ENCODE results near the gene CAPZB.

Gene CAPZB

DNA sequence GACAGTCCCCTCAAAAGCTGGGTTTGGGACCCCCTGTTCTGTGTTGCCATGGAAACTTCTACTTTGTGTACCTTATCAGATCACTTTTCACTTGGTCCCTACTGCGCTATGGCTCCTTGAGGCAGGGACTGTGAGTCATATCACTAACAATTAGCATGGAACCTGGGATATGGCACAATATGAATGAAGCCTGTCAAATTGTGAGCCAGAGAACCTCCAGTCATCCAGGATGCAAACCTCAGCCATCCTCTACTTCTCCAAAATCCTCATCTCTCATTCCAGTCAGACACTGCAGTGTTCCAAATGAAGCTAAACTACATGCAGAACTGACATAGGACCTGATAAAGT, 11.2 kb upstream of the CAPZB start:
- H3K36me3 ChIP-seq (ENCODE audit: control insufficient read depth in 1 of 2, insufficient read depth in 2 of 2, low read length in 2 of 2): no peaks in the 10 kb centered on the region
- no peaks in the 10 kb centered on the region for H3K9me3 ChIP-seq (ENCODE audit: control insufficient read depth in 1 of 2, low read length in 2 of 2)
- peaks cover 0 to 11% of the 10 kb centered on the region in 2 donors for H3K4me1 ChIP-seq (ENCODE audit: control insufficient read depth in 1 of 2, insufficient read depth in 2 of 2, low read length in 2 of 2)
- peak overlapping the region; percentile 32 for H3K27ac ChIP-seq (ENCODE audit: low read length)
- no peak overlapping the region for H3K4me3 ChIP-seq (ENCODE audit: low read depth in 1 of 2, low read length in 2 of 2)
- no peaks in the 10 kb centered on the region for H3K27me3 ChIP-seq (ENCODE audit: low read depth, low read length)

GRCh38 chr1:19495799-19496526, 10.6 kb upstream of the CAPZB start:
- Histone ChIP-seq H3K27me3 (ENCODE audit: low read depth, low read length) (no peaks in the 10 kb centered on the region), H3K9me3 (ENCODE audit: control insufficient read depth in 1 of 2, low read length in 2 of 2) (no peaks in the 10 kb centered on the region), H3K4me1 (ENCODE audit: control insufficient read depth in 1 of 2, insufficient read depth in 2 of 2, low read length in 2 of 2) (peaks cover 0 to 11% of the 10 kb centered on the region in 2 donors), H3K36me3 (ENCODE audit: control insufficient read depth in 1 of 2, insufficient read depth in 2 of 2, low read length in 2 of 2) (no peaks in the 10 kb centered on the region), H3K4me3 (ENCODE audit: low read depth in 1 of 2, low read length in 2 of 2) (no peak overlapping the region), H3K27ac (ENCODE audit: low read length) (peak overlapping the region; percentile 32)

- no peak overlapping the region for H3K4me3 ChIP-seq (ENCODE audit: low read depth in 1 of 2, low read length in 2 of 2)
- no peaks in the 10 kb centered on the region for H3K36me3 ChIP-seq (ENCODE audit: control insufficient read depth in 1 of 2, insufficient read depth in 2 of 2, low read length in 2 of 2)
- peak overlapping the region; percentile 56 for H3K27ac ChIP-seq (ENCODE audit: low read length)
- H3K4me1 ChIP-seq (ENCODE audit: control insufficient read depth in 1 of 2, insufficient read depth in 2 of 2, low read length in 2 of 2): peaks cover 0 to 11% of the 10 kb centered on the region in 2 donors
- H3K27me3 ChIP-seq (ENCODE audit: low read depth, low read length): no peaks in the 10 kb centered on the region
- no peaks in the 10 kb centered on the region for H3K9me3 ChIP-seq (ENCODE audit: control insufficient read depth in 1 of 2, low read length in 2 of 2)
Observed at GRCh38 chr1:19495000-19495656, 9.8 kb upstream of the CAPZB start.

- Histone ChIP-seq H3K4me1 (ENCODE audit: control insufficient read depth in 1 of 2, insufficient read depth in 2 of 2, low read length in 2 of 2) (peaks cover 0 to 11% of the 10 kb centered on the region in 2 donors), H3K4me3 (ENCODE audit: low read depth in 1 of 2, low read length in 2 of 2) (no peak overlapping the region), H3K36me3 (ENCODE audit: control insufficient read depth in 1 of 2, insufficient read depth in 2 of 2, low read length in 2 of 2) (no peaks in the 10 kb centered on the region), H3K27ac (ENCODE audit: low read length) (no peak overlapping the region), H3K9me3 (ENCODE audit: control insufficient read depth in 1 of 2, low read length in 2 of 2) (no peaks in the 10 kb centered on the region), H3K27me3 (ENCODE audit: low read depth, low read length) (no peaks in the 10 kb centered on the region)
Observed at GRCh38 chr1:19493547-19493946, 8.2 kb upstream of the CAPZB start.

- H3K27me3 ChIP-seq (ENCODE audit: low read depth, low read length): no peaks in the 10 kb centered on the region
- no peaks in the 10 kb centered on the region for H3K9me3 ChIP-seq (ENCODE audit: control insufficient read depth in 1 of 2, low read length in 2 of 2)
- peaks cover 0 to 14% of the 10 kb centered on the region in 2 donors for H3K4me1 ChIP-seq (ENCODE audit: control insufficient read depth in 1 of 2, insufficient read depth in 2 of 2, low read length in 2 of 2)
- no peaks in the 10 kb centered on the region for H3K36me3 ChIP-seq (ENCODE audit: control insufficient read depth in 1 of 2, insufficient read depth in 2 of 2, low read length in 2 of 2)
- H3K4me3 ChIP-seq (ENCODE audit: low read depth in 1 of 2, low read length in 2 of 2): no peak overlapping the region
- H3K27ac ChIP-seq (ENCODE audit: low read length): no peak overlapping the region
Observed at GRCh38 chr1:19489996-19490395, 4.7 kb upstream of the CAPZB start.

GRCh38 chr1:19488136-19488535, 2.8 kb upstream of the CAPZB start:
- H3K4me1 ChIP-seq (ENCODE audit: control insufficient read depth in 1 of 2, insufficient read depth in 2 of 2, low read length in 2 of 2): peaks cover 10 to 26% of the 10 kb centered on the region in 2 donors
- H3K27me3 ChIP-seq (ENCODE audit: low read depth, low read length): no peaks in the 10 kb centered on the region
- no peak overlapping the region for H3K27ac ChIP-seq (ENCODE audit: low read length)
- H3K36me3 ChIP-seq (ENCODE audit: control insufficient read depth in 1 of 2, insufficient read depth in 2 of 2, low read length in 2 of 2): no peaks in the 10 kb centered on the region
- peak overlapping the region in 1 of 2 donors; percentile 8 for H3K4me3 ChIP-seq (ENCODE audit: low read depth in 1 of 2, low read length in 2 of 2)
- no peaks in the 10 kb centered on the region for H3K9me3 ChIP-seq (ENCODE audit: control insufficient read depth in 1 of 2, low read length in 2 of 2)

GRCh38 chr1:19484798-19485361, 459 bp downstream of the CAPZB start:
- Histone ChIP-seq H3K4me3 (ENCODE audit: low read depth in 1 of 2, low read length in 2 of 2) (peak overlapping the region; percentile 90 to 92), H3K27me3 (ENCODE audit: low read depth, low read length) (no peaks in the 10 kb centered on the region), H3K4me1 (ENCODE audit: control insufficient read depth in 1 of 2, insufficient read depth in 2 of 2, low read length in 2 of 2) (peaks cover 25 to 59% of the 10 kb centered on the region in 2 donors), H3K9me3 (ENCODE audit: control insufficient read depth in 1 of 2, low read length in 2 of 2) (no peaks in the 10 kb centered on the region), H3K27ac (ENCODE audit: low read length) (peak overlapping the region; percentile 98), H3K36me3 (ENCODE audit: control insufficient read depth in 1 of 2, insufficient read depth in 2 of 2, low read length in 2 of 2) (no peaks in the 10 kb centered on the region)

GRCh38 chr1:19484338-19484797, 971 bp downstream of the CAPZB start:
- Histone ChIP-seq H3K36me3 (ENCODE audit: control insufficient read depth in 1 of 2, insufficient read depth in 2 of 2, low read length in 2 of 2) (no peaks in the 10 kb centered on the region), H3K4me3 (ENCODE audit: low read depth in 1 of 2, low read length in 2 of 2) (peak overlapping the region; percentile 90 to 92), H3K27me3 (ENCODE audit: low read depth, low read length) (no peaks in the 10 kb centered on the region), H3K27ac (ENCODE audit: low read length) (peak overlapping the region; percentile 98), H3K4me1 (ENCODE audit: control insufficient read depth in 1 of 2, insufficient read depth in 2 of 2, low read length in 2 of 2) (peaks cover 25 to 64% of the 10 kb centered on the region in 2 donors), H3K9me3 (ENCODE audit: control insufficient read depth in 1 of 2, low read length in 2 of 2) (no peaks in the 10 kb centered on the region)

- Histone ChIP-seq H3K4me1 (ENCODE audit: control insufficient read depth in 1 of 2, insufficient read depth in 2 of 2, low read length in 2 of 2) (peaks cover 25 to 71% of the 10 kb centered on the region in 2 donors), H3K4me3 (ENCODE audit: low read depth in 1 of 2, low read length in 2 of 2) (peak overlapping the region; percentile 90 to 92)
Observed at GRCh38 chr1:19483691-19484090, 1.6 kb downstream of the CAPZB start.

GRCh38 chr1:19483261-19483660, 2.1 kb downstream of the CAPZB start:
- H3K27me3 ChIP-seq (ENCODE audit: low read depth, low read length): no peaks in the 10 kb centered on the region
- H3K9me3 ChIP-seq (ENCODE audit: control insufficient read depth in 1 of 2, low read length in 2 of 2): no peaks in the 10 kb centered on the region
- peaks cover 0 to under 1% of the 10 kb centered on the region in 2 donors for H3K36me3 ChIP-seq (ENCODE audit: control insufficient read depth in 1 of 2, insufficient read depth in 2 of 2, low read length in 2 of 2)
- H3K4me1 ChIP-seq (ENCODE audit: control insufficient read depth in 1 of 2, insufficient read depth in 2 of 2, low read length in 2 of 2): peaks cover 27 to 75% of the 10 kb centered on the region in 2 donors
- peak overlapping the region; percentile 90 to 92 for H3K4me3 ChIP-seq (ENCODE audit: low read depth in 1 of 2, low read length in 2 of 2)
- H3K27ac ChIP-seq (ENCODE audit: low read length): peak overlapping the region; percentile 98

More at GRCh38 chr1:19483691-19484090, 1.6 kb downstream of the CAPZB start:
- Histone ChIP-seq H3K36me3 (ENCODE audit: control insufficient read depth in 1 of 2, insufficient read depth in 2 of 2, low read length in 2 of 2) (no peaks in the 10 kb centered on the region), H3K27ac (ENCODE audit: low read length) (peak overlapping the region; percentile 98), H3K27me3 (ENCODE audit: low read depth, low read length) (no peaks in the 10 kb centered on the region), H3K9me3 (ENCODE audit: control insufficient read depth in 1 of 2, low read length in 2 of 2) (no peaks in the 10 kb centered on the region)

DNA sequence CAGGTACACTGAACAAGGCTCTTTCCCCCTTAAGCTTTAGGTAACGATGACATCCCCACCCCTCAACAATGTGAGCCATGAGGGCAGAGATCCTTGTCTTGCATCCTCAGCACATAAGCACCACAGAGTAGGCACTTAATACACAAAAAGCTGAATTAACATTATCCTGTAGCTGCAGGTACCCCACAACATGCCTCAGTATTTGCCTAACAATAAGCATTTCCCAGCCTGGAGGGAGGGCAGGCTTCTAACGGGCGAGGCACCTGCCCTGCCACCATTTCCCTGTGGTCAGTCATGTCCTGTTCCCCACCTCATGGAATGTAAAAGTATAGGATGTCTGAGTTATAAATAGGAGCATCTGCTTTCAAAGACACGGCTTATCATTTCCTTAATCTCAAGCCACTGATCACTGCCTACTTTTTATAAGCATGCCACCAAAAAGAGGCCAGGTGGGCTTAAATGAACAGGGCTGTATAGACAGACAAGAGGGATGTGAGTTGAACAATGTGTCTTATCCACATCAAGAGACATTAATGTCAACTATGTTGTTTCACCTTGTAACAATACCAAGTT, 3.4 kb downstream of the CAPZB start:
- H3K9me3 ChIP-seq (ENCODE audit: control insufficient read depth in 1 of 2, low read length in 2 of 2): no peaks in the 10 kb centered on the region
- H3K27me3 ChIP-seq (ENCODE audit: low read depth, low read length): no peaks in the 10 kb centered on the region
- peaks cover 0 to 4% of the 10 kb centered on the region in 2 donors for H3K36me3 ChIP-seq (ENCODE audit: control insufficient read depth in 1 of 2, insufficient read depth in 2 of 2, low read length in 2 of 2)
- H3K4me1 ChIP-seq (ENCODE audit: control insufficient read depth in 1 of 2, insufficient read depth in 2 of 2, low read length in 2 of 2): peaks cover 38 to 79% of the 10 kb centered on the region in 2 donors
- peak overlapping the region; percentile 40 to 90 for H3K4me3 ChIP-seq (ENCODE audit: low read depth in 1 of 2, low read length in 2 of 2)
- H3K27ac ChIP-seq (ENCODE audit: low read length): no peak overlapping the region

Measured in muscle layer of duodenum (tissue), 2 donors.